GM12878 (cell line): ENCODE results near the gene CEP97. TPM values are rescaled to one million over a fixed set of nuclear protein-coding genes. Genes with fewer than 3 reads are reported as not detected.

ENCODE experiments used
- ATAC-seq: fragments of 200-7000 bp; cut with Tn5 transposase; 3 replicates; pipeline ENCODE4 v1.9.1; 2020; ENCODE audit warnings: mild to moderate bottlenecking, moderate library complexity
- BruUV-seq: library from RNA; stranded (reverse); fragments of 400-500 nt; replicated peaks from 2 replicates; lab custom pipeline; 2021; lab: Mats Ljungman, UMichigan
- CTCF ChIA-PET: fragments of 300-600 bp; sonication (Branson Sonifier 250); formaldehyde crosslinking; extraction: SDS; loops from one replicate; lab custom pipeline; 2021; ENCODE audit warnings: inconsistent platforms; lab: Yijun Ruan, JAX
- POLR2A ChIA-PET: fragments of 350-600 bp; formaldehyde crosslinking; extraction: SDS; loops from one replicate; lab custom pipeline; 2021; ENCODE audit warnings: inconsistent platforms; lab: Charles Lee
- RAD21 ChIA-PET: fragments of 300-600 bp; sonication (Branson Sonifier 250); formaldehyde crosslinking; loops from one replicate; lab custom pipeline; 2023; ENCODE audit warnings: antibody characterized with exemption; ENCODE audit not compliant: unreplicated experiment; lab: Charles Lee
- SMC1A ChIA-PET: fragments of 300-600 bp; sonication (Branson Sonifier 250); formaldehyde crosslinking; loops from one replicate; lab custom pipeline; 2023; ENCODE audit not compliant: unreplicated experiment, uncharacterized antibody; lab: Charles Lee
- DNase-seq: peaks from one replicate; pipeline ENCODE4 v3.0.0-alpha.2; 2011; ENCODE audit warnings: low read depth, low spot score
- FAIRE-seq: peaks from 3 replicates; lab custom pipeline; 2011; peaks lifted over from hg19 to GRCh38; lab: Jason Lieb, UNC
- H2AFZ ChIP-seq: 2 replicates; pipeline ENCODE4 v1.6.0; 2011; ENCODE audit warnings: low read depth, low read length, control low read depth; ENCODE audit not compliant: control insufficient read depth
- H3K27ac ChIP-seq: 2 replicates; pipeline ENCODE4 v1.5.1; 2011; ENCODE audit warnings: control low read depth; ENCODE audit not compliant: control insufficient read depth, insufficient read depth
- H3K27me3 ChIP-seq, 2 experiments: replicated peaks in 1 of 2; 2 replicates each; pipeline versions ENCODE4 v1.6.0 to v1.6.1; 2011; ENCODE audit warnings: low read length in 1 of 2; ENCODE audit not compliant: control insufficient read depth in 2 of 2, insufficient read depth in 2 of 2
- H3K36me3 ChIP-seq, 2 experiments: 2 replicates each; pipeline ENCODE4 v1.5.1; 2011; ENCODE audit warnings: low read length in 1 of 2; ENCODE audit not compliant: control insufficient read depth in 2 of 2, insufficient read depth in 2 of 2
- H3K4me1 ChIP-seq: 2 replicates; pipeline ENCODE4 v1.6.1; 2011; ENCODE audit warnings: mild to moderate bottlenecking, low read length, moderate library complexity, mixed read lengths; ENCODE audit not compliant: control insufficient read depth, insufficient read depth
- H3K4me2 ChIP-seq: 2 replicates; pipeline ENCODE4 v1.6.0; 2011; ENCODE audit warnings: control low read depth; ENCODE audit not compliant: control insufficient read depth, insufficient read depth
- H3K4me3 ChIP-seq: fragments of 200-600 bp; sonication (generic); 2 replicates; pipeline ENCODE4 v1.5.1; 2016
- H3K79me2 ChIP-seq: 2 replicates; pipeline ENCODE4 v1.6.0; 2011; ENCODE audit warnings: low read length; ENCODE audit not compliant: control insufficient read depth, insufficient read depth
- H3K9ac ChIP-seq: 2 replicates; pipeline ENCODE4 v1.8.0; 2011; ENCODE audit warnings: low read length, control low read depth, mixed read lengths; ENCODE audit not compliant: control insufficient read depth, insufficient read depth
- H3K9me3 ChIP-seq: replicated peaks from 3 replicates; pipeline ENCODE4 v1.5.1; 2011; ENCODE audit warnings: mild to moderate bottlenecking, low read length; ENCODE audit not compliant: control insufficient read depth, insufficient read depth
- H4K20me1 ChIP-seq: 2 replicates; pipeline ENCODE4 v1.6.0; 2011; ENCODE audit not compliant: control insufficient read depth, insufficient read depth
- BCL3 ChIP-seq: IDR thresholded peaks from 2 replicates; pipeline ENCODE4 v1.6.1; 2011; ENCODE audit warnings: borderline replicate concordance, low read depth, mild to moderate bottlenecking, moderate library complexity, low read length; ENCODE audit not compliant: insufficient read depth, poor library complexity, severe bottlenecking
- POLR2AphosphoS5 ChIP-seq: IDR thresholded peaks from 2 replicates; pipeline ENCODE4 v1.6.1; 2011; ENCODE audit warnings: mild to moderate bottlenecking, low read length, inconsistent platforms
- RB1 ChIP-seq: fragments of 450-650 bp; formaldehyde crosslinking; IDR thresholded peaks from 2 replicates; pipeline ENCODE4 v1.6.1; 2017; ENCODE audit warnings: mild to moderate bottlenecking, borderline replicate concordance
- SMAD1 ChIP-seq: fragments of 450-650 bp; IDR thresholded peaks from 2 replicates; pipeline ENCODE4 v1.6.1; 2018; ENCODE audit warnings: mild to moderate bottlenecking, low read depth; ENCODE audit not compliant: partially characterized antibody
- ZNF384 ChIP-seq: IDR thresholded peaks from 2 replicates; pipeline ENCODE4 v1.6.1; 2012; ENCODE audit warnings: low read depth, mild to moderate bottlenecking, low read length, improper control_type of control experiment, borderline replicate concordance
- WGBS: methylation state at CpG from one replicate; pipeline ENCODE4 v1.1.6; 2016; ENCODE audit warnings: low lambda C conversion rate; ENCODE audit not compliant: insufficient replicate concordance, insufficient coverage; ENCODE audit errors: missing lambda C conversion rate; 5-methylcytosine and 5-hydroxymethylcytosine counted together
- in situ Hi-C: fragments of 300-500 bp; cut with MboI; formaldehyde crosslinking; loops from 9 replicates; pipeline ENCODE4 v1.14.3; 2018; ENCODE audit warnings: mixed read lengths
- intact Hi-C: fragments of 100-400 bp; cut with micrococcal nuclease; formaldehyde crosslinking; loops from one replicate; pipeline ENCODE4 v1.14.2; 2022; ENCODE audit not compliant: unreplicated experiment
- polyA plus RNA-seq, 11 experiments: library from polyadenylated mRNA; depleted of rRNA in 4 of 11; unstranded in 6 of 11; stranded (reverse) in 5 of 11; fragments of >200 nt; fragmentation: Nextera tagmentation in 4 of 11; fragmentation: Illumina TruSeq in 1 of 11; extraction: Ambion mirVana in 4 of 11; extraction: Trizol in 1 of 11; gene quantifications; 1 replicate in 1 of 11; 2 replicates in 10 of 11; pipeline versions ENCODE4 v1.2.1 to v1.2.3, GENCODE V29; 2011 to 2016; ENCODE audit warnings: inconsistent platforms in 2 of 11, missing spikeins in 2 of 11, low read depth in 1 of 11
- total RNA-seq, 4 experiments: library from RNA; depleted of rRNA in 3 of 4; stranded (reverse); fragments of >200 nt in 3 of 4; fragmentation: Illumina TruSeq in 1 of 4; extraction: Trizol in 1 of 4; gene quantifications; 2 replicates each; pipeline versions ENCODE4 v1.2.1 to v1.2.3, GENCODE V29; 2013 to 2021
- TF ChIP-seq, protein P1 (sequence below): fragments of 450-650 bp; formaldehyde crosslinking; IDR thresholded peaks from 2 replicates; pipeline ENCODE4 v1.5.0; 2022; ENCODE audit warnings: mild to moderate bottlenecking, missing genetic modification characterization

CEP97 gene
- total and polyA plus RNA-seq, 10 of the 15 experiments (the other 5 are each of a cell fraction or from before 2014, with no cell fraction given), result 1.9 to 13.7 (median 5.8) TPM

- Histone ChIP-seq H3K9me3 (no peaks in the 10 kb centered on the region), H3K36me3 (peaks cover 8 to 31% of the 10 kb centered on the region in 2 experiments), H3K27ac (no peak overlapping the region), H3K4me1 (peaks cover 3% of the 10 kb centered on the region; the same call in 1 of the 2 replicates), H3K79me2 (peaks cover 50% of the 10 kb centered on the region), H2AFZ (no peak overlapping the region), H3K4me3 (no peak overlapping the region), H3K9ac (no peak overlapping the region), H3K4me2 (no peak overlapping the region), H3K27me3 (no peaks in the 10 kb centered on the region), H4K20me1 (no peaks in the 10 kb centered on the region; the same call in 1 of the 2 replicates)
- in situ Hi-C loops (no loop called here), intact Hi-C loops (no loop called here)
- peak; percentile 10 for TF ChIP-seq SMAD1
- TF ChIP-seq BCL3, result no peak
- TF ChIP-seq POLR2AphosphoS5, result peak; percentile 68
- no peak for TF ChIP-seq ZNF384
- TF ChIP-seq, protein P1, sequence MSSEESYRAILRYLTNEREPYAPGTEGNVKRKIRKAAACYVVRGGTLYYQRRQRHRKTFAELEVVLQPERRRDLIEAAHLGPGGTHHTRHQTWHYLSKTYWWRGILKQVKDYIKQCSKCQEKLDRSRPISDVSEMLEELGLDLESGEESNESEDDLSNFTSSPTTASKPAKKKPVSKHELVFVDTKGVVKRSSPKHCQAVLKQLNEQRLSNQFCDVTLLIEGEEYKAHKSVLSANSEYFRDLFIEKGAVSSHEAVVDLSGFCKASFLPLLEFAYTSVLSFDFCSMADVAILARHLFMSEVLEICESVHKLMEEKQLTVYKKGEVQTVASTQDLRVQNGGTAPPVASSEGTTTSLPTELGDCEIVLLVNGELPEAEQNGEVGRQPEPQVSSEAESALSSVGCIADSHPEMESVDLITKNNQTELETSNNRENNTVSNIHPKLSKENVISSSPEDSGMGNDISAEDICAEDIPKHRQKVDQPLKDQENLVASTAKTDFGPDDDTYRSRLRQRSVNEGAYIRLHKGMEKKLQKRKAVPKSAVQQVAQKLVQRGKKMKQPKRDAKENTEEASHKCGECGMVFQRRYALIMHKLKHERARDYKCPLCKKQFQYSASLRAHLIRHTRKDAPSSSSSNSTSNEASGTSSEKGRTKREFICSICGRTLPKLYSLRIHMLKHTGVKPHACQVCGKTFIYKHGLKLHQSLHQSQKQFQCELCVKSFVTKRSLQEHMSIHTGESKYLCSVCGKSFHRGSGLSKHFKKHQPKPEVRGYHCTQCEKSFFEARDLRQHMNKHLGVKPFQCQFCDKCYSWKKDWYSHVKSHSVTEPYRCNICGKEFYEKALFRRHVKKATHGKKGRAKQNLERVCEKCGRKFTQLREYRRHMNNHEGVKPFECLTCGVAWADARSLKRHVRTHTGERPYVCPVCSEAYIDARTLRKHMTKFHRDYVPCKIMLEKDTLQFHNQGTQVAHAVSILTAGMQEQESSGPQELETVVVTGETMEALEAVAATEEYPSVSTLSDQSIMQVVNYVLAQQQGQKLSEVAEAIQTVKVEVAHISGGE (CRISPR knock-in tag), result no peak
- no peak for TF ChIP-seq RB1
- ChIA-PET CTCF (interaction anchor here (1.0 to 1.6 kb wide), 2 partner anchors 30 to 124 kb away, joined by 3 to 4 read pairs; no protein-coding TSS in a partner anchor), POLR2A (no interaction called here), SMC1A (interaction anchor here (0.6 to 1.1 kb wide), 3 partner anchors 82 to 529 kb away, joined by 3 read pairs; no protein-coding TSS in a partner anchor), RAD21 (no interaction called here)
- BruUV-seq, result no TSS peak
- WGBS, result 93% methylated on average over 4 of the region's 4 CpGs
- FAIRE-seq, result no peak
- DNase-seq, result no peak
- no peak for ATAC-seq
These were observed 43.9 kb upstream of the CEP97 start for GRCh38 chr3:101680466-101680865.
